LNCaP clone FGC (cell line): ENCODE data around the gene STK24.

Experiments
- DNase-seq: peaks from one replicate; pipeline ENCODE4 v3.0.0-alpha.2; 2011; ENCODE audit warnings: low read depth
- H3K4me3 ChIP-seq: 2 replicates; pipeline ENCODE4 v1.5.1; 2011; ENCODE audit warnings: mild to moderate bottlenecking, low read depth, low read length, control low read depth
- TF ChIP-seq, protein P1 (sequence below): IDR thresholded peaks from 2 replicates; pipeline ENCODE4 v1.5.1; 2012; ENCODE audit warnings: mild to moderate bottlenecking; ENCODE audit not compliant: control insufficient read depth, insufficient read depth; ENCODE audit errors: extremely low read depth

The STK24 gene

DNA sequence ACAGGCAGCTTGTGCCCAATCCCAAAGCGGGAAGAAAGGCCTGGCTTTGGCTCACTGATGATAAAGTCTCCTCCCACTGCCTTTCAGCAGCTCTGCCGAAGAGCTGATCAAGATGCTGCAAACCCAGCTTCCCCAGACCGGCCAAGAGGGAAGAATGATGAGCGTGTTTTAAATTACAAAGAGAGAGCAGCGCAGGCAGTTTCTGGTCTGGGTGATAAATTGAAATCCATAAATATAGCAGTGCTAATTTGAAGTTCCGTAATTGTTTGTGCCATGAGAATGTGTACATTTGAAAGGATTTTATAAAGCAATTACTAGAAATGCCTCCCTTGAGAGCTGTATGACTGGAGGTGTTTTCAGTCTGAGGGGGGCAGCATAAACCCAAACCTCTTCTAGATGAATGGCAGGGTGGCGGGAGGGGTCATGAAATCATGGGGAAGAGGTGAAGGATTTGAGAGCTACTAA, 171.8 kb downstream of the STK24 start:
- H3K4me3 ChIP-seq: no peak overlapping the region
- no peak for DNase-seq
- TF ChIP-seq, protein P1, sequence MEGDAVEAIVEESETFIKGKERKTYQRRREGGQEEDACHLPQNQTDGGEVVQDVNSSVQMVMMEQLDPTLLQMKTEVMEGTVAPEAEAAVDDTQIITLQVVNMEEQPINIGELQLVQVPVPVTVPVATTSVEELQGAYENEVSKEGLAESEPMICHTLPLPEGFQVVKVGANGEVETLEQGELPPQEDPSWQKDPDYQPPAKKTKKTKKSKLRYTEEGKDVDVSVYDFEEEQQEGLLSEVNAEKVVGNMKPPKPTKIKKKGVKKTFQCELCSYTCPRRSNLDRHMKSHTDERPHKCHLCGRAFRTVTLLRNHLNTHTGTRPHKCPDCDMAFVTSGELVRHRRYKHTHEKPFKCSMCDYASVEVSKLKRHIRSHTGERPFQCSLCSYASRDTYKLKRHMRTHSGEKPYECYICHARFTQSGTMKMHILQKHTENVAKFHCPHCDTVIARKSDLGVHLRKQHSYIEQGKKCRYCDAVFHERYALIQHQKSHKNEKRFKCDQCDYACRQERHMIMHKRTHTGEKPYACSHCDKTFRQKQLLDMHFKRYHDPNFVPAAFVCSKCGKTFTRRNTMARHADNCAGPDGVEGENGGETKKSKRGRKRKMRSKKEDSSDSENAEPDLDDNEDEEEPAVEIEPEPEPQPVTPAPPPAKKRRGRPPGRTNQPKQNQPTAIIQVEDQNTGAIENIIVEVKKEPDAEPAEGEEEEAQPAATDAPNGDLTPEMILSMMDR: 0 out of 2 replicates have a peak, but pooled peaks have one; percentile 17

DNA sequence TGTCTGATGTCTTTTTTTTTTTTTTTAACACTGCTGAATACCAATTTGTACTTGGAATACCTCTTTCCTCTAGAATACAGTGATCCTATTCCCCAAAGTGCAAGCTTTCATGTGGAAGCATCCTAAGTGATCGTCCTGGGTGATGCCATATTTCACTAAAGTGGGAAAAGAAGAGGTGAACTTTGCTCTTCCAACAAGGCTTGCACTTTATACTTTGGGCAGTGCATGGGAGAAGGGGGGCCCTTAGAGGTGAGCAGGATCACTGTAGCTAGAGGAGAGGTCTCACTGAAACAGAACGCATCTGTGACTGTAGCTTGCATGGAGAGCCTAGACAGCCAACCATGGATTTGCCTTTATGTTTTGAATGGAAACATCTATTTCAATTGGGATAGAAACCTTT, 173.8 kb downstream of the STK24 start:
- TF ChIP-seq, protein P1: no peak
- DNase-seq: no peak
- no peak overlapping the region for H3K4me3 ChIP-seq

DNA sequence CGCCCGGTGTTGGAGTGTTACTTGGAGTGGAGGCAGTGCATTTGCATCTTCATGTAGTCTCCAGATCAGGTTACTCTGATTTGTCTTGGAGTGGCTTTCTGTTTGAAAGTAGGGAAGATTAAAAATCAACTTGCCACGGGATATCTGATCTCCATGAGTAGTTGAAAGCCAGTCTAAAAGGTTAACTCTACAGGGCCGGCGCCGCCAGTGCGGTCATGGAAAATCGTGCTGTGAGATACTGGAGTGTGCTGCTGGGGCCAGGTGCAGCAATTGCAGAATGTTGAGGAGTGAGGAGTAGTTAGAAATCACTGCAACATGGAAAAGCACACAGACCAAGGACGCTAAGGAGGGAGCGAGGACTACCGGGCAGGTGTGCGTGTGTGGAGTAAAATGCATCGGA, 175.0 kb downstream of the STK24 start:
- H3K4me3 ChIP-seq: no peak overlapping the region
- TF ChIP-seq, protein P1: no peak
- DNase-seq: no peak

DNA sequence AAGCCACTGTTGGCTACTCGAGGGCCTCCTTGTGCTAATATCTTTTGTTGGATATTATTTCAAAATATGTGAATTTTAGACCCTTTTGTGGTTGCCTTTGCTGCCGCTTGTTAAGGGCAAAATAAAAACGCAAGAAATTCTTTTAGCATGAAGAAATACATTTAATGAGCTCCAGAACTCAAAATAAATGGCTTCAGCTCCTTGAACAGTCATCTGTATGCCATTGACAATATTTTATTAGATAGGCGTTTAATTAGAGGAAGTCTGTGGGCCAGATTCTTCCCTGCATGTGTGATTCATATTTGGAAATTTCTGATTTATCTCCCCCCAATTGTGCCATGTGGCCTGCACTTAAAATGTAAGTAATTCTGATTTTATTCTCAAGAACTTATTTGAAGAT, 177.2 kb downstream of the STK24 start:
- TF ChIP-seq, protein P1: no peak
- H3K4me3 ChIP-seq: no peak overlapping the region
- DNase-seq: no peak

DNA sequence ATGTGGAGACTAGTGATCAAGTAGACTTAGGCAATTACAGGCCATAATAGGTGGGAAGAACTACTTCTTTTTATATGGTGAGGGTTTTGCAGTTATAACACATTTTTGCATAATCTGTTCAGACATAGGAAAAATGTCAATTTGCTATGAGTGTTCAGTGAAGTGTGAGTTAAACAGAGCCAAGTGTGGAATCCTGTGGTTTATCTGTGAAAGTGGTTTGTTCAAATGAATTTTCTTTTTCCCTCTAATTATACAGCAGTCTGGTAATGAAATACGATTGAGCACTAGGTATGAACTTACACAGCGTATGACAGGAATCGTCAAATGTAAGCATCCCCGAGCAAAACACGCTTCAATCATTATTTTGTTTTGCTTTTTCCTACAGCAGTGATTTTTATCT, 178.3 kb downstream of the STK24 start:
- TF ChIP-seq, protein P1: no peak
- no peak overlapping the region for H3K4me3 ChIP-seq

DNA sequence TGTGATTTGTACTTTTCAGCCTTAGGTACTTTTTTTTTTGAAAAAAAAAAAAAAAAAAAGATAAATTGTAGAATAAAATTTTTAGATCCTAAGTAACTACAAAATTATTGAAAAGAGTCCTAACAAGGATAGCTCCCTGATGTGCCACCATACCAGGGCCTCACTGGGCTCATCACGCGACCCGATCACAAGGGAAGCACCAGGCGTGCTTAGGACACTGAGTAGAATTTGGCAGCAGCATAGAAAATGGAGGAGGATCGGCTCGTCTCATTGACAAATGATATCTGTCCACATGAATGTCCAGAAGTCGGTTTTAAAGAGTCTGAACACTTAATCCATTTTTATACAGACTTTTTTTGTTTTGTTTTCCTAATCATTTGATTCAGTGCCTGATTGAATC, 179.0 kb downstream of the STK24 start:
- TF ChIP-seq, protein P1: no peak
- no peak overlapping the region for H3K4me3 ChIP-seq
- no peak for DNase-seq

More for the DNA sequence above, 178.3 kb downstream of the STK24 start:
- no peak for DNase-seq

DNA sequence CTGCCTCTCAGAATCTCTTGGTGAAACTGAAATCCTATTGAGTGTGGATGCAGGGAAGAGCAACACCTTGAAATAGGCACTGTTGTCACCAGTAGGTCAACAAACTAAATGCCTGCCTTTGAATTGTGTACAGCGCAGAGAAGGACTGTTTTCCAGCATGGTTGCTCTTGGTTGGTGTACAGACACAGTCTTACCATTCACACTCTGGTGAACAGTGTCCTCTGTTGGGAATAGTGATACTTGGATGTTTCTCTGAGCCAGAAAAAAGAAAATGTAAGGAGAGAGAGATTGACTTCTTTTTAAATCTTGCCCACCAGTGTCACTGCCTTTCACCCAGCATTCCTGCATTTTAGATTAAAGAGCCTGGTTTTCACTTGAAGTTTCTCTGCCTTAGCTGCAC, 179.7 kb downstream of the STK24 start:
- DNase-seq: no peak
- no peak overlapping the region for H3K4me3 ChIP-seq
- TF ChIP-seq, protein P1: peak; percentile 39
